ENCODE data around the gene ZNF334. TPM values are rescaled to one million over a fixed set of nuclear protein-coding genes. Genes with fewer than 3 reads are reported as not detected.
A peak's percentile ranks its signal among the peaks of the same experiment; 100 is the strongest.

ZNF334 gene
- total RNA-seq, 1 experiment from 2014 or later, result 18.7 TPM

DNA sequence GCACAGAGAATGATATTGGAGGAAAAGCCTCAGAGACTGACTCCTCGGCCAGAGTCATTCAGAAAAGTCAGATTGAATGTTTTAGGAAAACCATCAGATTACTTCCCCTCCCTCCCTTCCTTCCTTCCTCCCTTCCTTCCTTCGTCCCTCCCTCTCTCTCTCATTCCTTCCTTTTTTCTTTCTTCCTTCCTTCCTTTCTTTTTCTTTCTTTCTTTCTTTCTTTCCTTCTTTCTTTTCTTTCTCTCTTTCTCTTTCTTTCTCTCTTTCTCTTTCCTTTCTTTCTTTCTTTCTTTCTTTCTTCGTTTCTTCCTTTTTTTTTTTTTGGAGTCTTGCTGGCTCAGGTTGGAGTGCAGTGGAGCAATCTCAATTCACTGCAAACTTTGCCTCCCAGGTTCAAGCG is 29.7 kb upstream of the ZNF334 start (continued):
- TF ChIP-seq, protein P1, sequence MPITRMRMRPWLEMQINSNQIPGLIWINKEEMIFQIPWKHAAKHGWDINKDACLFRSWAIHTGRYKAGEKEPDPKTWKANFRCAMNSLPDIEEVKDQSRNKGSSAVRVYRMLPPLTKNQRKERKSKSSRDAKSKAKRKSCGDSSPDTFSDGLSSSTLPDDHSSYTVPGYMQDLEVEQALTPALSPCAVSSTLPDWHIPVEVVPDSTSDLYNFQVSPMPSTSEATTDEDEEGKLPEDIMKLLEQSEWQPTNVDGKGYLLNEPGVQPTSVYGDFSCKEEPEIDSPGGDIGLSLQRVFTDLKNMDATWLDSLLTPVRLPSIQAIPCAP (CRISPR knock-in tag; IDR thresholded peaks at IDR 0.05), result no peak

DNA sequence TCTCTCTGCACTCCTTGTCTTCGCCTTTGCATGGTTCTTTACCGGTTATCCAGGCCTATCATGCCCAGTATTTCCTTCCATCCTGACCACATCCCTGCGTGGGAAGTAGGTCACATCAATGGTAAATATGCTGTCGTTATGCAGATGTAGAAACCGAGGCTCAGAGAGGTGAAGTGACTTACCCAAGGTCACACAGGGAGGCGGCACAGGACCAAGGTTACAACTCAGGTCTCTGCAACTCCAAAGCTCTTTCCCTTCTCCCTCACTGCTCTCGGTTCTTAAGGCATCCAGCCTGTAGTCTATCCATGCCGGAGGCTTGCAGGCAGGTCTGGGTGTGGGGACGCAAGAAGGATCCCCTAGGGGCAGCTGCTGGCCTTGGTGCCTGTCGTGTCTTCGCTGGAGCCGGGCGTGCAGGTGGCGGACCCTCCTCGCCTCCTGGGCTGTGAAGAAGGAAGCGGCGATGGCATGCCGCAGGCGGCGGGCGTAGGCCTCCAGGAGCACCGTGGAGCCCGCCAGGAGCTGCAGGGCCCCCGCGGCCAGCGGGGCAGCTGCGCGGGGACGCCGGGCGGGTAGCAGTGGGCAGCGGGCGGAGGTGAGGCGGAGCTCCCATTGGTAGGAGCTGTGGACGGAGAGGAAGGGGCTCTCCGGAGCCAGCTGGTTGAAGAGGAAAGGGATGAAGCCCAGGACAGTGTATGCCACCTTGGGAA is 28.0 kb upstream of the ZNF334 start:
- DNase-seq (ENCODE audit: low spot score), result no peak
- no peak; the same call in none of the 2 replicates for ATAC-seq
- H3K27ac Mint-ChIP-seq, result no peak overlapping the region
- POLR2A ChIA-PET, result no interaction called here
- no peaks in the 10 kb centered on the region for H3K9me3 Mint-ChIP-seq
- peaks cover 13% of the 10 kb centered on the region for H3K4me1 Mint-ChIP-seq
- no peaks in the 10 kb centered on the region for H3K27me3 Mint-ChIP-seq (ENCODE audit: low read depth)
- no peak overlapping the region for H3K4me3 Mint-ChIP-seq
- TF ChIP-seq TEAD4 (CRISPR knock-in tag; IDR thresholded peaks at IDR 0.05) (no peak), FOXJ3 (CRISPR knock-in tag; IDR thresholded peaks at IDR 0.05; ENCODE audit: borderline replicate concordance) (no peak), ZNF671 (CRISPR knock-in tag; IDR thresholded peaks at IDR 0.05) (no peak), ZNF396 (CRISPR knock-in tag; IDR thresholded peaks at IDR 0.05; ENCODE audit: borderline replicate concordance) (no peak), JAZF1 (CRISPR knock-in tag; IDR thresholded peaks at IDR 0.05) (no peak), OVOL2 (CRISPR knock-in tag; IDR thresholded peaks at IDR 0.05; ENCODE audit: borderline replicate concordance) (no peak), ETV6 (CRISPR knock-in tag; IDR thresholded peaks at IDR 0.05) (no peak), SMAD3 (CRISPR knock-in tag; IDR thresholded peaks at IDR 0.05; ENCODE audit: borderline replicate concordance) (no peak), ZNF121 (CRISPR knock-in tag; IDR thresholded peaks at IDR 0.05) (no peak), NR1H2 (CRISPR knock-in tag; IDR thresholded peaks at IDR 0.05) (no peak), GABPB1 (CRISPR knock-in tag; IDR thresholded peaks at IDR 0.05) (no peak), PRRX2 (CRISPR knock-in tag; IDR thresholded peaks at IDR 0.05) (no peak), TP53 (CRISPR knock-in tag; IDR thresholded peaks at IDR 0.05) (no peak)
- TF ChIP-seq, protein P2, sequence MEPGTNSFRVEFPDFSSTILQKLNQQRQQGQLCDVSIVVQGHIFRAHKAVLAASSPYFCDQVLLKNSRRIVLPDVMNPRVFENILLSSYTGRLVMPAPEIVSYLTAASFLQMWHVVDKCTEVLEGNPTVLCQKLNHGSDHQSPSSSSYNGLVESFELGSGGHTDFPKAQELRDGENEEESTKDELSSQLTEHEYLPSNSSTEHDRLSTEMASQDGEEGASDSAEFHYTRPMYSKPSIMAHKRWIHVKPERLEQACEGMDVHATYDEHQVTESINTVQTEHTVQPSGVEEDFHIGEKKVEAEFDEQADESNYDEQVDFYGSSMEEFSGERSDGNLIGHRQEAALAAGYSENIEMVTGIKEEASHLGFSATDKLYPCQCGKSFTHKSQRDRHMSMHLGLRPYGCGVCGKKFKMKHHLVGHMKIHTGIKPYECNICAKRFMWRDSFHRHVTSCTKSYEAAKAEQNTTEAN (CRISPR knock-in tag; IDR thresholded peaks at IDR 0.05), result no peak
- CTCF ChIA-PET, result interaction anchor here (1.1 to 2.6 kb wide), 4 partner anchors 11 to 141 kb away, joined by 3 to 13 read pairs (median 6); no protein-coding TSS in a partner anchor
- H3K36me3 Mint-ChIP-seq, result no peaks in the 10 kb centered on the region

DNA sequence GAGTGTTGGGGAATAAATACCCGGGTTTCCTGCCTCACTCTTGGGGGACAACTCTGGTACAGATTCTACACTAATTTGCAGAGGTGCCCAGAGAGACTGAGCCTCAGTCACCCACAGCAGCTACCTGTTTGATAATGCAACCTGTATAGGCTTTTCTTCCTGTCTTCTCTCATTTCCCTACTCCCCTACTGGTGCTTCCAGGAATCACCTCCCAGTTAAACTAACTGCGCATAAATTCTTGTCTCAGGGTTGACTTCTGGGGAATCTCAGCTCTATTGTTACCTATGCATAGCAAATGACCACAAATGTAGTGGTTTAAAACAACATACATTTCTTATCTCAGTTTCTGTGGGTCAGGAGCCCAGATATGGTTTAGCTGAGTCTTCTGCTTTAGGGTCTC is 25.8 kb upstream of the ZNF334 start:
- CTCF ChIA-PET, result interaction anchor here (0.7 to 2.2 kb wide), 16 partner anchors 10 to 255 kb away, joined by 3 to 9 read pairs (median 6); partner anchors contain the start of genes OCSTAMP, SLC13A3 and ZNF334
- H3K4me1 Mint-ChIP-seq, result peaks cover 13% of the 10 kb centered on the region
- H3K27ac Mint-ChIP-seq, result no peak overlapping the region
- DNase-seq (ENCODE audit: low spot score) (no peak), ATAC-seq (peak; percentile 88)
- H3K36me3 Mint-ChIP-seq, result no peaks in the 10 kb centered on the region
- TF ChIP-seq, protein P3, sequence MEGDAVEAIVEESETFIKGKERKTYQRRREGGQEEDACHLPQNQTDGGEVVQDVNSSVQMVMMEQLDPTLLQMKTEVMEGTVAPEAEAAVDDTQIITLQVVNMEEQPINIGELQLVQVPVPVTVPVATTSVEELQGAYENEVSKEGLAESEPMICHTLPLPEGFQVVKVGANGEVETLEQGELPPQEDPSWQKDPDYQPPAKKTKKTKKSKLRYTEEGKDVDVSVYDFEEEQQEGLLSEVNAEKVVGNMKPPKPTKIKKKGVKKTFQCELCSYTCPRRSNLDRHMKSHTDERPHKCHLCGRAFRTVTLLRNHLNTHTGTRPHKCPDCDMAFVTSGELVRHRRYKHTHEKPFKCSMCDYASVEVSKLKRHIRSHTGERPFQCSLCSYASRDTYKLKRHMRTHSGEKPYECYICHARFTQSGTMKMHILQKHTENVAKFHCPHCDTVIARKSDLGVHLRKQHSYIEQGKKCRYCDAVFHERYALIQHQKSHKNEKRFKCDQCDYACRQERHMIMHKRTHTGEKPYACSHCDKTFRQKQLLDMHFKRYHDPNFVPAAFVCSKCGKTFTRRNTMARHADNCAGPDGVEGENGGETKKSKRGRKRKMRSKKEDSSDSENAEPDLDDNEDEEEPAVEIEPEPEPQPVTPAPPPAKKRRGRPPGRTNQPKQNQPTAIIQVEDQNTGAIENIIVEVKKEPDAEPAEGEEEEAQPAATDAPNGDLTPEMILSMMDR (IDR thresholded peaks at IDR 0.05), result peak; percentile 32; the same call in 1 of the 2 replicates
- no peak for TF ChIP-seq ZNF232 (CRISPR knock-in tag; IDR thresholded peaks at IDR 0.05)
- POLR2A ChIA-PET, result no interaction called here
- H3K4me3 Mint-ChIP-seq, result no peak overlapping the region
- H3K27me3 Mint-ChIP-seq (ENCODE audit: low read depth), result peaks cover 2% of the 10 kb centered on the region; the same call in 1 of the 2 replicates
- no peaks in the 10 kb centered on the region for H3K9me3 Mint-ChIP-seq

DNA sequence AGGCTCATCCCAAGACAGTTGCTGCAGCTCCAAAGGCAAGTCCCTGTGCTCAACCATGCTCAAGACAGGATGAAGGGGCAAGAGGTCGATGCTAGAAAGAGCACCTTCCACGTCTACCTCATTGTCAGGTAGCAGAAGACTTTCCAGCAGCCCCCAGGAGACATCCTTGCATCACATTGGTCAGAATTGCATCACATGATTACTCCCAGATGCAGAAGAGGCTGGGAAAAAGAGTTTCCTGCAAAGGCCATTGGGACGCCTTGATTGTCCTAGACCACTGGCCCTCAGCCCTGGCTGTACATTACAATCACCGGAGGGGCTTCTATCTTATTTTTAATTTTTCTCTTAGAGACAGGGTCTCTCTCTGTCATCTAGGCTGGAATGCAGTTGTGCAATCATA is 17.3 kb upstream of the ZNF334 start:
- CTCF ChIA-PET, result interaction anchor here (1.9 kb wide), 1 partner anchor 32 kb away, joined by 5 read pairs; no protein-coding TSS in a partner anchor
- peaks cover 19% of the 10 kb centered on the region for H3K27me3 Mint-ChIP-seq (ENCODE audit: low read depth)

More for the DNA sequence above, 17.3 kb upstream of the ZNF334 start:
- ATAC-seq (no peak), DNase-seq (ENCODE audit: low spot score) (no peak)
- H3K36me3 Mint-ChIP-seq, result no peaks in the 10 kb centered on the region
- no peaks in the 10 kb centered on the region for H3K9me3 Mint-ChIP-seq
- H3K4me1 Mint-ChIP-seq, result no peaks in the 10 kb centered on the region
- TF ChIP-seq HMGA2 (CRISPR knock-in tag; IDR thresholded peaks at IDR 0.05), result no peak
- peak; percentile 70 for TF ChIP-seq GABPB1 (CRISPR knock-in tag; IDR thresholded peaks at IDR 0.05)
- H3K4me3 Mint-ChIP-seq, result no peak overlapping the region
- no peak overlapping the region for H3K27ac Mint-ChIP-seq
- POLR2A ChIA-PET, result no interaction called here
